Pancreas (tissue), 10 donors: ENCODE data around the gene ZNF747. TPM values are rescaled to one million over a fixed set of nuclear protein-coding genes. Genes with fewer than 3 reads are reported as not detected.

Experiments
- ATAC-seq, 4 donors: fragments of 200-7000 bp; cut with Tn5 transposase; one replicate each; pipeline versions ENCODE4 v1.8.0 to v1.9.1; 2020; ENCODE audit warnings: mild to moderate bottlenecking in 4 of 4, moderate library complexity in 4 of 4
- DNase-seq, 6 donors: peaks; one replicate each; pipeline ENCODE4 v3.0.0-alpha.2; 2020
- FAIRE-seq: peaks from 2 replicates; lab custom pipeline; 2012; peaks lifted over from hg19 to GRCh38; lab: Jason Lieb, UNC
- H3K27ac ChIP-seq, 4 donors: fragments of 200-600 bp; sonication (generic); 1 replicate in 3 of 4; 2 replicates in 1 of 4; pipeline versions ENCODE4 v1.5.0 to v1.8.0; 2020
- H3K27me3 ChIP-seq, 4 donors: fragments of 200-600 bp; one replicate each; pipeline ENCODE4 v1.8.0; 2021
- H3K36me3 ChIP-seq, 3 donors: fragments of 200-600 bp; sonication (generic) in 1 of 3; one replicate each; pipeline versions ENCODE4 v1.5.0 to v1.8.0; 2020 to 2021
- H3K4me1 ChIP-seq, 3 donors: fragments of 200-600 bp; one replicate each; pipeline ENCODE4 v1.8.0; 2021
- H3K4me3 ChIP-seq, 4 donors: fragments of 200-600 bp; sonication (generic) in 2 of 4; one replicate each; pipeline versions ENCODE4 v1.5.0 to v1.8.0; 2020 to 2021
- H3K9me3 ChIP-seq, 4 donors: fragments of 200-600 bp; one replicate each; pipeline ENCODE4 v1.8.0; 2021
- CTCF ChIP-seq, 4 donors: fragments of 200-600 bp; sonication (generic) in 3 of 4; IDR thresholded peaks; one replicate each; pipeline versions ENCODE4 v1.5.0 to v1.8.0; 2021; ENCODE audit warnings: antibody characterized with exemption in 4 of 4
- WGBS, 2 donors: extraction: QIAGEN DNeasy Blood & Tissue Kit; methylation state at CpG; one replicate each; pipeline ENCODE4 v1.1.7; 2013; 5-methylcytosine and 5-hydroxymethylcytosine counted together
- intact Hi-C, 3 donors: fragments of 100-400 bp; cut with DNase I; formaldehyde crosslinking; loops; one replicate each; pipeline versions ENCODE4 v1.11.1 to v1.14.2; 2022
- polyA plus RNA-seq, 2 donors: library from polyadenylated mRNA; stranded (reverse); fragments of 200-250 nt; gene quantifications; one replicate each; pipeline ENCODE4 v1.2.3, GENCODE V29; 2013
- total RNA-seq, 6 donors: library from RNA; stranded (reverse); fragmentation: NEBNext Ultra II Directional in 4 of 6; extraction: Animal tissue kit (Norgen Biotek cat#: 25700) in 4 of 6; gene quantifications; one replicate each; pipeline versions ENCODE4 v1.2.1 to v1.2.4, GENCODE V29; 2021 to 2023
- donor health status: healthy with polysubstance abuse.
- donor health status: DM: no; HTN: no; CAD: no; lungs with moderate emphysema.
- donor health status: DM: no; HTN: no; CAD: no.
- donor health status: control.
- donor health status: control.
- donor health status: Bipolar disorder and iron deficiency.
- donor health status: DM: yes; HTN: yes; CAD: no.
- donor health status: DM: no; HTN: no; CAD: no.
- donor health status: DM: no; HTN: no; CAD: no.
- donor health status: DM: yes; HTN: yes; CAD: no.

The ZNF747 gene
- total and polyA plus RNA-seq, 8 donors: 2.7 to 6.9 (median 5.2) TPM

- WGBS, 2 donors: 63 to 70% methylated on average over 4 of the region's 4 CpGs
- Histone ChIP-seq H3K4me1 (no peaks in the 10 kb centered on the region), H3K36me3 (no peaks in the 10 kb centered on the region), H3K4me3 (no peak overlapping the region), H3K27me3 (no peaks in the 10 kb centered on the region), H3K9me3 (no peaks in the 10 kb centered on the region), H3K27ac (no peak overlapping the region)
- ATAC-seq (no peak), DNase-seq (no peak), FAIRE-seq (no peak)
- TF ChIP-seq CTCF (IDR thresholded peaks at IDR 0.05): no peak
- intact Hi-C loops: loop anchor here in 1 of 3 donors (10.0 kb wide), 1 partner anchor 56 kb away; no protein-coding TSS in a partner anchor
These were observed 24.2 kb downstream of the ZNF747 start for GRCh38 chr16:30510376-30510938.

GRCh38 chr16:30509081-30509765 is 25.4 kb downstream of the ZNF747 start:
- Histone ChIP-seq H3K4me3 (no peak overlapping the region), H3K27me3 (no peaks in the 10 kb centered on the region), H3K9me3 (no peaks in the 10 kb centered on the region), H3K36me3 (no peaks in the 10 kb centered on the region), H3K27ac (no peak overlapping the region), H3K4me1 (no peaks in the 10 kb centered on the region)
- ATAC-seq: no peak
- no peak for FAIRE-seq
- intact Hi-C loops: no loop called here
- no peak for DNase-seq
- 53 to 73% methylated on average over 4 of the region's 4 CpGs for WGBS, 2 donors
- TF ChIP-seq CTCF (IDR thresholded peaks at IDR 0.05): no peak

- no peak overlapping the region for H3K4me3 ChIP-seq
- WGBS, 2 donors: 70 to 81% methylated on average over 6 of the region's 6 CpGs
- no peak for TF ChIP-seq CTCF (IDR thresholded peaks at IDR 0.05)
- no peak for ATAC-seq
- H3K27ac ChIP-seq: no peak overlapping the region
- no peaks in the 10 kb centered on the region for H3K27me3 ChIP-seq
- H3K9me3 ChIP-seq: no peaks in the 10 kb centered on the region
- intact Hi-C loops: no loop called here
- no peaks in the 10 kb centered on the region for H3K4me1 ChIP-seq
- DNase-seq: no peak
- FAIRE-seq: no peak
- H3K36me3 ChIP-seq: no peaks in the 10 kb centered on the region
These were observed 31.0 kb downstream of the ZNF747 start for GRCh38 chr16:30503403-30504296.

- H3K27me3 ChIP-seq: no peaks in the 10 kb centered on the region
- TF ChIP-seq CTCF (IDR thresholded peaks at IDR 0.05): no peak
- no peak for FAIRE-seq
- WGBS, 2 donors: 73 to 79% methylated on average over 8 of the region's 8 CpGs
- no peak for ATAC-seq
- intact Hi-C loops: no loop called here
- H3K9me3 ChIP-seq: no peaks in the 10 kb centered on the region
- H3K36me3 ChIP-seq: no peaks in the 10 kb centered on the region
- no peak for DNase-seq
- H3K27ac ChIP-seq: no peak overlapping the region
- no peaks in the 10 kb centered on the region for H3K4me1 ChIP-seq
- H3K4me3 ChIP-seq: no peak overlapping the region
These were observed 35.4 kb downstream of the ZNF747 start for GRCh38 chr16:30499284-30499683.
